ENCODE measurements around the gene USP36. TPM values are rescaled to one million over a fixed set of nuclear protein-coding genes. Genes with fewer than 3 reads are reported as not detected.

Gene USP36
- total RNA-seq, 1 experiment from 2014 or later: 74.0 TPM

GRCh38 chr17:78783711-78784324 lies 56.8 kb downstream of the USP36 start:
- ATAC-seq (no peak), DNase-seq (ENCODE audit: low spot score) (no peak)
- Mint-ChIP-seq H3K4me1 (peaks cover 21% of the 10 kb centered on the region), H3K27me3 (ENCODE audit: low read depth) (peaks cover 3% of the 10 kb centered on the region; the same call in 1 of the 2 replicates), H3K36me3 (peaks cover 6% of the 10 kb centered on the region; the same call in 1 of the 2 replicates), H3K27ac (peak overlapping the region; percentile 73), H3K9me3 (no peaks in the 10 kb centered on the region), H3K4me3 (no peak overlapping the region; the same call in none of the 2 replicates)
- POLR2A ChIA-PET: no interaction called here
- CTCF ChIA-PET: interaction anchor here (0.8 to 1.0 kb wide), 2 partner anchors 26 to 188 kb away, joined by 3 read pairs; no protein-coding TSS in a partner anchor
- TF ChIP-seq GABPB1 (CRISPR knock-in tag; IDR thresholded peaks at IDR 0.05): no peak
- TF ChIP-seq ZNF423 (CRISPR knock-in tag; IDR thresholded peaks at IDR 0.05): no peak
- no peak for TF ChIP-seq GTF2I (CRISPR knock-in tag; conservative IDR thresholded peaks at IDR 0.05)
- TF ChIP-seq ATF1 (CRISPR knock-in tag; IDR thresholded peaks at IDR 0.05): no peak
- no peak for TF ChIP-seq ZNF232 (CRISPR knock-in tag; IDR thresholded peaks at IDR 0.05)
- no peak for TF ChIP-seq PREB (CRISPR knock-in tag; IDR thresholded peaks at IDR 0.05; ENCODE audit: borderline replicate concordance)
- TF ChIP-seq ATF3 (CRISPR knock-in tag; conservative IDR thresholded peaks at IDR 0.05): no peak
- TF ChIP-seq TEAD4 (CRISPR knock-in tag; IDR thresholded peaks at IDR 0.05): no peak
- TF ChIP-seq PRDM15 (CRISPR knock-in tag; IDR thresholded peaks at IDR 0.05): no peak
- TF ChIP-seq JUN (CRISPR knock-in tag; IDR thresholded peaks at IDR 0.05): no peak
- TF ChIP-seq ELF4 (CRISPR knock-in tag; IDR thresholded peaks at IDR 0.05; ENCODE audit: low read depth): no peak
- TF ChIP-seq E2F1 (CRISPR knock-in tag; IDR thresholded peaks at IDR 0.05): no peak
- TF ChIP-seq AR (CRISPR knock-in tag; IDR thresholded peaks at IDR 0.05): no peak
- no peak for TF ChIP-seq ERG (CRISPR knock-in tag; IDR thresholded peaks at IDR 0.05)
- no peak for TF ChIP-seq CTCF (IDR thresholded peaks at IDR 0.05)
- no peak for TF ChIP-seq IRF1 (CRISPR knock-in tag; IDR thresholded peaks at IDR 0.05)
- no peak for TF ChIP-seq ZNF425 (CRISPR knock-in tag; conservative IDR thresholded peaks at IDR 0.05)
